HepG2 (cell line): ENCODE data around the gene EIF4G1. TPM values are rescaled to one million over a fixed set of nuclear protein-coding genes. Genes with fewer than 3 reads are reported as not detected.

ENCODE experiments used
- ADNP ChIP-seq: sonication (generic); formaldehyde crosslinking; IDR thresholded peaks from 2 replicates; pipeline ENCODE4 v1.4.0; 2020; ENCODE audit warnings: missing genetic modification reagents
- BORCS8-MEF2B ChIP-seq: sonication (generic); formaldehyde crosslinking; IDR thresholded peaks from 2 replicates; pipeline ENCODE4 v1.8.0; 2022; ENCODE audit warnings: mild to moderate bottlenecking, missing genetic modification reagents
- EP300 ChIP-seq, 3 experiments: sonication (generic) in 1 of 3; formaldehyde crosslinking in 1 of 3; IDR thresholded peaks; 2 replicates each; pipeline versions ENCODE4 v1.5.1 to v1.6.1; 2011 to 2020; ENCODE audit warnings: low read depth in 2 of 3, low read length in 2 of 3, borderline replicate concordance in 1 of 3, improper control_type of control experiment in 1 of 3, mild to moderate bottlenecking in 1 of 3, missing genetic modification reagents in 1 of 3, moderate library complexity in 1 of 3
- FOXO4 ChIP-seq: sonication (generic); formaldehyde crosslinking; conservative IDR thresholded peaks from 2 replicates; pipeline ENCODE4 v1.8.1; 2023; ENCODE audit warnings: missing genetic modification reagents
- HHEX ChIP-seq: IDR thresholded peaks from 2 replicates; pipeline ENCODE4 v1.6.1; 2016; ENCODE audit warnings: control low read depth
- HOXA5 ChIP-seq: sonication (generic); formaldehyde crosslinking; IDR thresholded peaks from 2 replicates; pipeline ENCODE4 v1.4.0; 2020; ENCODE audit warnings: missing genetic modification reagents
- IKZF4 ChIP-seq: sonication (generic); formaldehyde crosslinking; IDR thresholded peaks from 2 replicates; pipeline ENCODE4 v1.5.1; 2020; ENCODE audit warnings: borderline replicate concordance, mild to moderate bottlenecking, low read depth, missing genetic modification reagents; ENCODE audit errors: not compliant biosample characterization
- ISX ChIP-seq: sonication (generic); formaldehyde crosslinking; conservative IDR thresholded peaks from 2 replicates; pipeline ENCODE4 v1.5.0; 2020; ENCODE audit warnings: missing genetic modification reagents
- KLF12 ChIP-seq: sonication (generic); formaldehyde crosslinking; IDR thresholded peaks from 2 replicates; pipeline ENCODE4 v1.4.0; 2020; ENCODE audit warnings: missing genetic modification reagents, borderline replicate concordance
- NR2F1 ChIP-seq, 2 experiments: fragments of 450-650 bp in 1 of 2; formaldehyde crosslinking in 1 of 2; IDR thresholded peaks; 2 replicates each; pipeline versions ENCODE4 v1.5.0 to v1.6.1; 2016 to 2020; ENCODE audit warnings: mild to moderate bottlenecking in 1 of 2, missing compliant biosample characterization in 1 of 2, missing genetic modification reagents in 1 of 2, moderate library complexity in 1 of 2
- PHF20 ChIP-seq: sonication (generic); formaldehyde crosslinking; IDR thresholded peaks from 2 replicates; pipeline ENCODE4 v1.5.0; 2020; ENCODE audit warnings: mild to moderate bottlenecking, missing genetic modification reagents
- PHF21A ChIP-seq: sonication (generic); formaldehyde crosslinking; IDR thresholded peaks from 2 replicates; pipeline ENCODE4 v1.5.0; 2020; ENCODE audit warnings: mild to moderate bottlenecking, missing genetic modification reagents
- POGZ ChIP-seq: sonication (generic); formaldehyde crosslinking; IDR thresholded peaks from 2 replicates; pipeline ENCODE4 v1.4.0; 2020; ENCODE audit warnings: mild to moderate bottlenecking, missing genetic modification reagents
- RFX1 ChIP-seq: fragments of 450-650 bp; IDR thresholded peaks from 2 replicates; pipeline ENCODE4 v1.6.1; 2017
- SALL1 ChIP-seq: sonication (generic); formaldehyde crosslinking; IDR thresholded peaks from 2 replicates; pipeline ENCODE4 v1.8.0; 2022; ENCODE audit warnings: mild to moderate bottlenecking, missing genetic modification reagents
- ZFX ChIP-seq: sonication (generic); formaldehyde crosslinking; IDR thresholded peaks from 2 replicates; pipeline ENCODE4 v1.4.0; 2020; ENCODE audit warnings: mild to moderate bottlenecking, low read depth, missing genetic modification reagents, moderate library complexity
- ZFY ChIP-seq: sonication (generic); formaldehyde crosslinking; IDR thresholded peaks from 2 replicates; pipeline ENCODE4 v1.4.0; 2020; ENCODE audit warnings: missing genetic modification reagents
- ZHX2 ChIP-seq, 2 experiments: sonication (generic) in 1 of 2; formaldehyde crosslinking in 1 of 2; IDR thresholded peaks; 2 replicates each; pipeline versions ENCODE4 v1.6.1 to v1.9.0; 2014 to 2022; ENCODE audit warnings: antibody characterized with exemption in 1 of 2, borderline replicate concordance in 1 of 2, inconsistent platforms in 1 of 2, low read depth in 1 of 2, missing genetic modification reagents in 1 of 2
- ZNF24 ChIP-seq: fragments of 450-650 bp; IDR thresholded peaks from 2 replicates; pipeline ENCODE4 v1.6.1; 2017; ENCODE audit warnings: antibody characterized with exemption, mild to moderate bottlenecking
- ZNF256 ChIP-seq: sonication (generic); formaldehyde crosslinking; conservative IDR thresholded peaks from 2 replicates; pipeline ENCODE4 v1.4.0; 2020; ENCODE audit warnings: missing genetic modification reagents
- ZNF670 ChIP-seq: sonication (generic); formaldehyde crosslinking; IDR thresholded peaks from 2 replicates; pipeline ENCODE4 v1.8.0; 2022; ENCODE audit warnings: mild to moderate bottlenecking, missing genetic modification reagents, borderline replicate concordance
- ZNF709 ChIP-seq: sonication (generic); formaldehyde crosslinking; IDR thresholded peaks from 2 replicates; pipeline ENCODE4 v1.5.0; 2020; ENCODE audit warnings: mild to moderate bottlenecking, missing genetic modification reagents
- polyA plus RNA-seq, 8 experiments: library from polyadenylated mRNA; depleted of rRNA in 3 of 8; stranded (reverse) in 7 of 8; unstranded in 1 of 8; fragments of >200 nt; fragmentation: Illumina TruSeq in 4 of 8; extraction: Trizol in 4 of 8; gene quantifications; 2 replicates each; pipeline versions ENCODE4 v1.2.1 to v1.2.3, GENCODE V29; 2011 to 2016; ENCODE audit warnings: low read depth in 4 of 8, missing spikeins in 1 of 8, mixed read lengths in 1 of 8; ENCODE audit not compliant: insufficient read depth in 1 of 8
- total RNA-seq, 5 experiments: library from RNA; depleted of rRNA; stranded (reverse); fragments of >200 nt; fragmentation: Illumina TruSeq; extraction: Trizol; gene quantifications; 2 replicates each; pipeline ENCODE4 v1.2.3, GENCODE V29; 2016; ENCODE audit warnings: low read depth in 1 of 5

The EIF4G1 gene
- total and polyA plus RNA-seq, 2 of the 13 experiments (the other 11 are each of a cell fraction or from before 2014, with no cell fraction given), result 208 to 213 TPM

- TF ChIP-seq ZNF670 (CRISPR knock-in tag), result 0 out of 2 replicates have a peak, but pooled peaks have one; percentile 47
- TF ChIP-seq HHEX (CRISPR knock-in tag), result no peak
- TF ChIP-seq RFX1, result no peak
- TF ChIP-seq KLF12 (CRISPR knock-in tag), result no peak
- TF ChIP-seq ZFX (CRISPR knock-in tag), result peak; percentile 14; the same call in 1 of the 2 replicates
- TF ChIP-seq PHF20 (CRISPR knock-in tag), result no peak
- no peak for TF ChIP-seq EP300 (IDR thresholded peaks at IDR 0.05; ENCODE audit: low read depth in 2 of 2, low read length in 2 of 2)
- no peak for TF ChIP-seq EP300 (CRISPR knock-in tag; IDR thresholded peaks at IDR 0.05; ENCODE audit: borderline replicate concordance)
- TF ChIP-seq ZNF24, result no peak
- TF ChIP-seq ADNP (CRISPR knock-in tag), result no peak
- no peak for TF ChIP-seq PHF21A
- TF ChIP-seq POGZ (CRISPR knock-in tag), result no peak
- no peak for TF ChIP-seq HOXA5
- TF ChIP-seq ZNF256 (CRISPR knock-in tag), result no peak
- no peak for TF ChIP-seq SALL1 (CRISPR knock-in tag)
- TF ChIP-seq ISX (CRISPR knock-in tag), result no peak
- TF ChIP-seq ZHX2 (IDR thresholded peaks at IDR 0.05; ENCODE audit: low read depth), result no peak
- 0 out of 2 replicates have a peak, but pooled peaks have one; percentile 8 for TF ChIP-seq ZHX2 (CRISPR knock-in tag; IDR thresholded peaks at IDR 0.05; ENCODE audit: borderline replicate concordance)
- TF ChIP-seq FOXO4, result no peak
- 0 out of 2 replicates have a peak, but pooled peaks have one; percentile 13 for TF ChIP-seq ZNF709 (CRISPR knock-in tag)
- no peak for TF ChIP-seq BORCS8-MEF2B (CRISPR knock-in tag)
- no peak for TF ChIP-seq IKZF4 (CRISPR knock-in tag)
- TF ChIP-seq ZFY (CRISPR knock-in tag), result peak; percentile 46
- TF ChIP-seq NR2F1 (CRISPR knock-in tag; IDR thresholded peaks at IDR 0.05), result no peak
These were observed 14.7 kb upstream of the EIF4G1 start (continued) for GRCh38 chr3:184299488-184300377.
